Activated CD4-positive, alpha-beta T cell treated with anti-CD3 and anti-CD28 coated beads for 36 hours (primary cell): ENCODE results near the gene PLA2G4F. TPM values are rescaled to one million over a fixed set of nuclear protein-coding genes. Genes with fewer than 3 reads are reported as not detected.
"Not testable (repeated sequence)": the region's sequence is repeated elsewhere in the genome, so short reads cannot be mapped to it uniquely, and the experiment has no call there.

Experiments
- ATAC-seq: fragments of 200-7000 bp; cut with Tn5 transposase; one replicate; pipeline ENCODE4 v1.10.0; 2021; ENCODE audit warnings: mild to moderate bottlenecking, moderate library complexity
- CTCF ChIA-PET: fragments of 350-600 bp; sonication (Branson Sonifier 250); formaldehyde crosslinking; loops from one replicate; lab custom pipeline; 2021; ENCODE audit warnings: antibody characterized with exemption; lab: Charles Lee
- POLR2A ChIA-PET: fragments of 350-600 bp; sonication (Branson Sonifier 250); formaldehyde crosslinking; loops from one replicate; lab custom pipeline; 2021; ENCODE audit warnings: antibody characterized with exemption, inconsistent platforms; lab: Charles Lee
- DNase-seq: peaks from one replicate; pipeline ENCODE4 v3.0.0-alpha.2; 2020
- H3K27ac Mint-ChIP-seq: one replicate; pipeline ENCODE4 v1.8.0; 2021; ENCODE audit warnings: mixed read lengths
- H3K27me3 Mint-ChIP-seq: one replicate; pipeline ENCODE4 v1.8.0; 2021; ENCODE audit warnings: mixed read lengths
- H3K36me3 Mint-ChIP-seq: one replicate; pipeline ENCODE4 v1.8.0; 2021; ENCODE audit warnings: low read depth, mixed read lengths
- H3K4me1 Mint-ChIP-seq: one replicate; pipeline ENCODE4 v1.8.0; 2021; ENCODE audit warnings: mixed read lengths
- H3K4me3 Mint-ChIP-seq: one replicate; pipeline ENCODE4 v1.8.0; 2021; ENCODE audit warnings: mild to moderate bottlenecking, moderate library complexity, mixed read lengths
- H3K9me3 Mint-ChIP-seq: one replicate; pipeline ENCODE4 v1.8.0; 2021; ENCODE audit warnings: low read depth, mixed read lengths
- intact Hi-C, 2 experiments: fragments of 100-400 bp; cut with DNase I in 1 of 2; cut with micrococcal nuclease in 1 of 2; formaldehyde crosslinking; loops; one replicate each; pipeline versions ENCODE4 v1.14.2 to v1.15.1; 2022 to 2024; cut with DNase I, micrococcal nuclease
- microRNA-seq: library from miRNA; unstranded; fragments of <30 nt; microRNA quantifications from one replicate; pipeline ENCODE4 v1.2.0, GENCODE V29; 2021; ENCODE audit warnings: borderline replicate concordance
- total RNA-seq, 2 experiments: library from RNA; stranded (reverse); gene quantifications; one replicate each; pipeline ENCODE4 v1.2.3, GENCODE V29; 2021

PLA2G4F gene
- total RNA-seq, 2 experiments from 2014 or later = not detected

- Mint-ChIP-seq H3K4me3 (no peak overlapping the region), H3K36me3 (no peaks in the 10 kb centered on the region)
- CTCF ChIA-PET = interaction anchor here (1.2 kb wide), 1 partner anchor 45 kb away, joined by 4 read pairs; no protein-coding TSS in a partner anchor
These were observed 62.5 kb downstream of the PLA2G4F start for GRCh38 chr15:42093966-42094365.

GRCh38 chr15:42092398-42093318 lies 63.8 kb downstream of the PLA2G4F start:
- Mint-ChIP-seq H3K36me3 (no peaks in the 10 kb centered on the region), H3K4me3 (no peak overlapping the region), H3K27ac (no peak overlapping the region), H3K27me3 (no peaks in the 10 kb centered on the region), H3K9me3 (no peaks in the 10 kb centered on the region), H3K4me1 (peaks cover 4% of the 10 kb centered on the region)
- ChIA-PET POLR2A (no interaction called here), CTCF (interaction anchor here (0.7 to 0.9 kb wide), 3 partner anchors 9 to 102 kb away, joined by 3 to 5 read pairs (median 3); no protein-coding TSS in a partner anchor)
- DNase-seq = no peak
- intact Hi-C loops = no loop called here
- ATAC-seq = peak; percentile 64

More at GRCh38 chr15:42093966-42094365, 62.5 kb downstream of the PLA2G4F start:
- H3K27ac Mint-ChIP-seq = no peak overlapping the region
- no peaks in the 10 kb centered on the region for H3K27me3 Mint-ChIP-seq
- H3K4me1 Mint-ChIP-seq = peaks cover 4% of the 10 kb centered on the region
- ATAC-seq = no peak
- no peak for DNase-seq
- POLR2A ChIA-PET = no interaction called here
- intact Hi-C loops = no loop called here
- H3K9me3 Mint-ChIP-seq = no peaks in the 10 kb centered on the region

GRCh38 chr15:42091753-42092397 lies 64.6 kb downstream of the PLA2G4F start:
- CTCF ChIA-PET = interaction anchor here (0.7 to 1.2 kb wide), 3 partner anchors 8 to 101 kb away, joined by 3 to 5 read pairs (median 3); no protein-coding TSS in a partner anchor
- POLR2A ChIA-PET, DNase-seq, H3K4me1 Mint-ChIP-seq, intact Hi-C loops, H3K27me3 Mint-ChIP-seq, H3K9me3 Mint-ChIP-seq, H3K4me3 Mint-ChIP-seq, ATAC-seq, H3K27ac Mint-ChIP-seq, H3K36me3 Mint-ChIP-seq: not testable (repeated sequence)

- DNase-seq (no peak), ATAC-seq (no peak)
- intact Hi-C loops = no loop called here
- ChIA-PET CTCF (interaction anchor here (0.8 to 1.6 kb wide), 4 partner anchors 9 to 43 kb away, joined by 3 to 5 read pairs (median 3); no protein-coding TSS in a partner anchor), POLR2A (no interaction called here)
- Mint-ChIP-seq H3K9me3 (no peaks in the 10 kb centered on the region), H3K27me3 (no peaks in the 10 kb centered on the region), H3K4me3 (no peak overlapping the region), H3K4me1 (peaks cover 4% of the 10 kb centered on the region), H3K36me3 (no peaks in the 10 kb centered on the region), H3K27ac (no peak overlapping the region)
These were observed 65.7 kb downstream of the PLA2G4F start for GRCh38 chr15:42090781-42091180.

GRCh38 chr15:42090370-42090769 lies 66.1 kb downstream of the PLA2G4F start:
- Mint-ChIP-seq H3K9me3 (no peaks in the 10 kb centered on the region), H3K4me1 (peaks cover 4% of the 10 kb centered on the region), H3K27ac (no peak overlapping the region), H3K4me3 (no peak overlapping the region), H3K27me3 (no peaks in the 10 kb centered on the region), H3K36me3 (no peaks in the 10 kb centered on the region)
- ATAC-seq (no peak), DNase-seq (no peak)
- intact Hi-C loops = no loop called here
- ChIA-PET POLR2A (no interaction called here), CTCF (interaction anchor here (0.6 to 1.6 kb wide), 4 partner anchors 8 to 1547 kb away, joined by 3 to 5 read pairs (median 4); no protein-coding TSS in a partner anchor)

- peaks cover 4% of the 10 kb centered on the region for H3K4me1 Mint-ChIP-seq
- no peak overlapping the region for H3K27ac Mint-ChIP-seq
- no peaks in the 10 kb centered on the region for H3K27me3 Mint-ChIP-seq
- intact Hi-C loops = loop anchor here in 1 of 2 experiments (10.0 kb wide), 1 partner anchor 385 kb away; no protein-coding TSS in a partner anchor
- H3K4me3 Mint-ChIP-seq = no peak overlapping the region
- H3K36me3 Mint-ChIP-seq = no peaks in the 10 kb centered on the region
- no peaks in the 10 kb centered on the region for H3K9me3 Mint-ChIP-seq
- ATAC-seq (no peak), DNase-seq (no peak)
- ChIA-PET POLR2A (no interaction called here), CTCF (interaction anchor here (0.6 to 1.6 kb wide), 3 partner anchors 15 to 1547 kb away, joined by 3 to 5 read pairs (median 4); no protein-coding TSS in a partner anchor)
These were observed 66.5 kb downstream of the PLA2G4F start for GRCh38 chr15:42089942-42090341.

Small RNA genes lying within 50 kb of the gene (microRNA-seq; reads per million reads assigned to microRNA genes)
- 59.2 reads per million, percentile 58 among the genes with 10 or more reads in this experiment for gene MIR627

Other genes starting within 250 kb of the PLA2G4F start
- 10 to 100 TPM; 34.7 to 35.7 TPM for gene EHD4, start 184.1 kb downstream of the PLA2G4F start, total RNA-seq
- gene PLA2G4E, start 135.6 kb downstream of the PLA2G4F start, total RNA-seq = not detected
- not detected for gene PLA2G4D, start 62.1 kb downstream of the PLA2G4F start, total RNA-seq
- gene VPS39, start 51.7 kb upstream of the PLA2G4F start, total RNA-seq = 10 to 100 TPM; 49.5 to 56.2 TPM
- 10 to 100 TPM; 24.5 to 24.8 TPM for gene GANC, start 116.6 kb upstream of the PLA2G4F start, total RNA-seq
- gene TMEM87A, start 116.8 kb upstream of the PLA2G4F start, total RNA-seq = 10 to 100 TPM; 20.5 to 29.0 TPM
- gene CAPN3, start 202.9 kb upstream of the PLA2G4F start, total RNA-seq = 1 to 10 TPM; 2.1 to 2.7 TPM